Epithelial cell of proximal tubule (primary cell): ENCODE results near the gene MED25. TPM values are rescaled to one million over a fixed set of nuclear protein-coding genes. Genes with fewer than 3 reads are reported as not detected.

Experiments
- DNase-seq: peaks from one replicate; pipeline ENCODE4 v3.0.0-alpha.2; 2011; ENCODE audit warnings: low read depth
- H3K4me3 ChIP-seq: 2 replicates; pipeline ENCODE4 v1.5.1; 2011; ENCODE audit warnings: low read depth, mild to moderate bottlenecking, low read length
- total RNA-seq: library from RNA; depleted of rRNA; stranded (reverse); fragments of >200 nt; gene quantifications from 2 replicates; pipeline ENCODE4 v1.2.3, GENCODE V29; 2015
- TF ChIP-seq, protein P1 (sequence below): conservative IDR thresholded peaks from 2 replicates; pipeline ENCODE4 v1.5.1; 2012; ENCODE audit warnings: low read depth, mild to moderate bottlenecking, low read length

MED25 gene
- total RNA-seq, 1 donor from 2014 or later, result 34.8 TPM

DNA sequence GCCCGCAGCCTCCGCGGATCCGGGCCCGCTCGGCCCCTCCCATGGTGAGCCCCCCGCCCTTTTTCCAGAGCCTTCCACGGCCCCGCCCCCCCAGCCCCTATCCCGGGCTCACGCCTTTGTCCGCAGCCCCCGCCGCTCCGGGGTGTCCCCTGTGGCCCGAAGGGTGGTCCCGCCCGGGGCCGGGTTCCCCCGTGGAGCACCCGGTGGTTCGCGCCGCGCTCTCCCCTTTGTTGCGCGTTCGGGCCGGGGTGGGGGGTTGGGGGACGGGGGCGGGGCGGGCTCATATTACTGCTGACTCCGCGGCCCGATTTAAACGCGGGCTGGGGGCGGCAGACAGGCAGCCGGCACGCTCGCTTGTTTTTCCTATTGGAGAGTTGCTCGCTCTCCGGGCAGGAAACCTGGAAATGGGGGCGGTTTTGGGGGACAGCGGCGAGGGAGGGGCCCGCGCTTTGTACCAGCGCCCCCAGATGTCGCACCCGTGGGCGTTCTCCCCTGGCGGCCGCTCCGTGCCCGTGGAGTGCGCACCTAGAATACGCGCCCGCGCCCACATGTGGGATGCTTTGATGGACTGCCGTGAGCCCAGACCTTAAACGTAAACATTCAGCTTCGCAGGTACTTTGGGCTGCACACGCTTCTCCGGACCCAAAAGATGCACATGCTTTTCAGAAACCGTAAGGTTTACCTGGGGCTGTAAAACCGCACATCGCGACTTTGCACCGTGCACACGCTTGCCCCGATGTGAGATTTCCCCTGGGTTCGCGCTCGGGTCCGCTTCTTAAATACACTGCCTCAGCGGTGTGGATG is 33.6 kb downstream of the MED25 start:
- no peak for DNase-seq
- H3K4me3 ChIP-seq, result peak overlapping the region; percentile 84
- TF ChIP-seq, protein P1, sequence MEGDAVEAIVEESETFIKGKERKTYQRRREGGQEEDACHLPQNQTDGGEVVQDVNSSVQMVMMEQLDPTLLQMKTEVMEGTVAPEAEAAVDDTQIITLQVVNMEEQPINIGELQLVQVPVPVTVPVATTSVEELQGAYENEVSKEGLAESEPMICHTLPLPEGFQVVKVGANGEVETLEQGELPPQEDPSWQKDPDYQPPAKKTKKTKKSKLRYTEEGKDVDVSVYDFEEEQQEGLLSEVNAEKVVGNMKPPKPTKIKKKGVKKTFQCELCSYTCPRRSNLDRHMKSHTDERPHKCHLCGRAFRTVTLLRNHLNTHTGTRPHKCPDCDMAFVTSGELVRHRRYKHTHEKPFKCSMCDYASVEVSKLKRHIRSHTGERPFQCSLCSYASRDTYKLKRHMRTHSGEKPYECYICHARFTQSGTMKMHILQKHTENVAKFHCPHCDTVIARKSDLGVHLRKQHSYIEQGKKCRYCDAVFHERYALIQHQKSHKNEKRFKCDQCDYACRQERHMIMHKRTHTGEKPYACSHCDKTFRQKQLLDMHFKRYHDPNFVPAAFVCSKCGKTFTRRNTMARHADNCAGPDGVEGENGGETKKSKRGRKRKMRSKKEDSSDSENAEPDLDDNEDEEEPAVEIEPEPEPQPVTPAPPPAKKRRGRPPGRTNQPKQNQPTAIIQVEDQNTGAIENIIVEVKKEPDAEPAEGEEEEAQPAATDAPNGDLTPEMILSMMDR, result no peak

DNA sequence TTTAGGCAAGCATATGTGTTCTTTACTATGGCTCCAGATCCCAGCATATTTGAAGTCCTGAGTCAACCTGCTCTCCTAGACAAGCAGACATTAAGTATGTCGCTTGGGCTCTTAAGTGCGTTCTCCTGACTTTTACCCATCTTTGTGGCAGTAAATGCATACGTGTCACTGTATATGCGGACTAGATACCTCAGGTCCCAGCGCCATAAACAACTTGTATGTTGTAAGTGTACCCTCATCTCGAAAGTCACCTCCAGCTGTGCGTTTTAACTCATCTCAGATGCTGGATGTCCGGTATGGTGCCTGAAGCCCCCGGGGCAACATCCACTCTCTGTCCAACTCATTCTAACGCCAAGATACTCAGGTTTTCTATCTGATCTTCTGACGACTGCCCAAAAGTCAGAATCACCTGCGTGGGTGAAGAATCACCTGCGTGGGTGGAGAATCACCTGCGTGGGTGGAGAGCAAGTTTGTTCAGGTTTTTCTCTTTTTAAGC is 34.6 kb downstream of the MED25 start:
- no peak for DNase-seq
- TF ChIP-seq, protein P1, result no peak
- peak overlapping the region; percentile 84 for H3K4me3 ChIP-seq

DNA sequence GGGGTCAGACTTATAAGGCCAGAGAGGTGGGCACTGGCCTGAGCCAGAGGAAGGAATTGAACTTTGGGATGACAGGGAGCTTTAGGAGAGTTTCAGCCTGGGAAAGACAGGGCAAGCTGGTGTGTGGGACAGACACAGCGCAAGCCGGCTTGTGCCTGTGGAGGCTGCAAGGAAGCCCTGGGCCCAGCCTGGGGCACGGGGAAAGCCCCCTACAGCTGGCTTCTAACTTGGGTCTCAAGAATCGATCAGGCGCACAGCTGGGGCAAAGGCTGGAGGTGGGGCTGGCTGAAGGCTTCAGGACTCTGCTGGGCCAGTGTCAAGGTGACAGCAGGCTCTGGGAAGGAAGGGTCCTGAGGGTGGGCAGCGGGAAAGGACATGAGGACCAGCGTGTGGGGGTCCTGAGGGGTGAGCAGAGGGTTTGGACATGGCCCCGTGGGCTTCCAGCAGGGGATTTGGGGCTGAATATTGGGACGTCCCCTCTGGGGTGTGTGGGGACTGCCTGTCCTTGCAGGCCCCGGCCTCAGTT is 35.8 kb downstream of the MED25 start:
- no peak overlapping the region for H3K4me3 ChIP-seq
- TF ChIP-seq, protein P1, result no peak
- DNase-seq, result no peak

DNA sequence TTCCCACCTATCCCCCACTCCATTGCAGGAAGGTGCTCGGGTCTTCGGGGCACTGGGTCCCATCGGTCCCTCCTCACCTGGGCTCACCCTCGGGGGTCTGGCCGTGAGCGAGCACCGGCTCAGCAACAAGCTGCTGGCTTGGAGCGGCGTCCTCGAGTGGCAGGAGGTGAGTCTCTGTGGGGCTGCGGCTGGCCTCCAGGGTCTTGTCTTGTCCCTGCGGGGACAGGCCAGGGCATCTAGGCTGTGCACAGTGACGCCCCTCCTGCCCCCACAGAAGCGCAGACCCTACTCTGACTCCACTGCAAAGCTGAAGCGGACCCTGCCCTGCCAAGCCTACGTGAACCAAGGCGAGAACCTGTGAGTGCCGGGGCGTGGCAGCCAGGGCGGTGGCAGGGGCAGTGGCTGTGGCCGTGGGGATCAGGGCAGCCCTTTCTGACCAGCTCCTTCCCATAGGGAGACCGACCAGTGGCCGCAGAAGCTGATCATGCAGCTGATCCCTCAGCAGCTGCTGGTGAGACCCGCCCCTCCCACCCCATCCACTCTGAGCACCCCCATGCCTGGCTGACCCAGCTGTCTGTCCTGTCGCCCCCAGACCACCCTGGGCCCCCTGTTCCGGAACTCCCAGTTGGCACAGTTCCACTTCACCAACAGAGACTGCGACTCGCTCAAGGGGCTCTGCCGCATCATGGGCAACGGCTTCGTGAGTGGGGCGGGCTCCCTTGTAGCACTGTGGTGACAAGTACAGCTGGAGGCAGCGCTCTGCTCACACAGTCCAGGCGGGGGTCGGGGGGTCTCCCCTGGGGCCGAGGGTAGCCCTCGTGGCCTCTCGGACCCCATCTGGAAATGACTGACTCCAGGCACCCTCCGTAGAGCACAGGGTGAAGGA is 36.5 kb downstream of the MED25 start:
- no peak for DNase-seq
- TF ChIP-seq, protein P1, result no peak
- H3K4me3 ChIP-seq, result no peak overlapping the region

DNA sequence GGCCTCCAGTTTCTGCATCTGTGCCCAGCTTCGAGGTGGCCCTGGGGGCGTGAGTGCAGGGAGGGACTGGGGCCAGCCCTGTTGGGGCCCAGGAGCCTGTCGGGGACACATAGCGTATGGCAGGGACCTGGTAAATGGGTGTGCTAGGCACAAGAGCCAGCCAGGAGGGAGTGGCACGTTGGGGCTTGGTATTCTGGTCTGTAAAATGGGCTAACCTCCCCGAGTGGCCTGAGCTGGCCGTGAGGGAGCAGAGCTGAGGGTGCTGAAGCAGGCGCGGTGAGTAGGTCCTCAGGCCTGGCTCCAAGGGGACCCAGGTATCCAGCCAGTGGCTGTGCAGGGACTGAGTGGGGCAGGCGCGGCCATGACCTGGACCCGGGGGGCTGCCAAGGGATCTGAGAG is 37.2 kb downstream of the MED25 start:
- no peak for DNase-seq
- TF ChIP-seq, protein P1, result no peak
- no peak overlapping the region for H3K4me3 ChIP-seq

DNA sequence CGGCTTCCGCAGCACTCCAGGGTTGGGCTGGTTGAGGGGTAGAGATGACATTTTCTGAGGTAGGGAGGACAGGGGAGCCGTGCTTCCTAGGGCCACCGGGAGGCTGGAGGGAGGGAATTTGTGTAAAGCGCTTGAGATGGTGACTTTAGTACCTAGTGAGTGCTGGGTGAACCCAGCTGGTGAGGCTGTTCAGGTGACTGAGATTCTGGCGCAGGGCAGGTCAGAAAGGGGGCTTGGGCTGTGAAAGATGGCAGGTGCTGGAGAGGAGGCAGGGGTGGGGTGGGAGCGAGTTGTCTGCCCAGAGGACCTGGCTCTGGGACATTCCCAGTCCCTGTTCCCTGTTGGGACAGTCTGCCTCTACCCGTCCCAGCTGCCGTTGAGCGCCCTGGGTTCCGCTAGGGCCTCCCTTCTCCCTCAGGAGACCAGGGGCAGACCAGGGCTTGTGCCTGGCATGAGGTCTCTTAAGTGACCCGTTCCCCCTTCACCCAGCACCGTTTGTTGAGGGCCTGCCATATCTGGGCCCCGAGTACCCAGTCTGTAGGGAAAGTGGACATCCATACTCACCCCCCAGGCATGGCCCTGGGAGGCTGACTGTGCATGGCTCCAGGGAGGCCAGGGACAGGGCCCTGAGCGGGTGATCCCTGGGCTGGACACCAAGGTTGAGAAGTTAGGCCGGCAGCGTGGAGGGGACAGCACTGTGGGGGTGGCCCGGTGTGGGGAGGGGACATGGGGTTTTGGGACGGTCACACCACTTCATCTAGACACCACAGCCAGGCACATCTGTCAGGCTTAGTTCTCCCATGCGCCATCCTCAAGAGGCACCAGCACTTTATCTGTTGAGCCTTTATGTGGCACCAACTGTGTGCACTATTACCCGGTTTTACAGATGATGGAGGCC is 37.8 kb downstream of the MED25 start:
- TF ChIP-seq, protein P1, result no peak
- no peak for DNase-seq
- H3K4me3 ChIP-seq, result no peak overlapping the region
